SK-N-SH (cell line): ENCODE results near the gene BSPRY. TPM values are rescaled to one million over a fixed set of nuclear protein-coding genes. Genes with fewer than 3 reads are reported as not detected.
A peak's percentile ranks its signal among the peaks of the same experiment; 100 is the strongest.

Source experiments
- CTCF ChIA-PET: fragments of 300-600, 350-600 bp; formaldehyde crosslinking; extraction: SDS; loops from one replicate; lab custom pipeline; 2021; lab: Yijun Ruan, JAX
- POLR2A ChIA-PET: fragments of 350-600 bp; sonication (Branson Sonifier 250); formaldehyde crosslinking; extraction: SDS; loops from one replicate; lab custom pipeline; 2020; ENCODE audit warnings: antibody characterized with exemption, inconsistent platforms; lab: Yijun Ruan, JAX
- DNase-seq: peaks from one replicate; pipeline ENCODE4 v3.0.0; 2012
- H2AFZ ChIP-seq: fragments of 200-600 bp; sonication (generic); 2 replicates; pipeline ENCODE4 v1.8.1; 2016; ENCODE audit warnings: antibody characterized with exemption, mild to moderate bottlenecking, low read depth
- H3F3A ChIP-seq: fragments of 200-600 bp; sonication (generic); replicated peaks from 2 replicates; pipeline ENCODE3; 2016; ENCODE audit warnings: antibody characterized with exemption, mild to moderate bottlenecking; ENCODE audit not compliant: insufficient read depth
- H3K27ac ChIP-seq, 2 experiments: fragments of 200-500 bp in 1 of 2; fragments of 200-600 bp in 1 of 2; sonication (Bioruptor generic) in 1 of 2; sonication (generic), shearing (Covaris generic) in 1 of 2; 2 replicates each; pipeline versions ENCODE4 v1.5.1 to v1.6.1; 2014 to 2016; ENCODE audit warnings: low read depth in 2 of 2, inconsistent platforms in 1 of 2, low read length in 1 of 2, mild to moderate bottlenecking in 1 of 2, mixed read lengths in 1 of 2
- H3K27me3 ChIP-seq: fragments of 200-600 bp; sonication (generic), shearing (Covaris generic); 2 replicates; pipeline ENCODE4 v1.6.1; 2016; ENCODE audit warnings: mixed run types; ENCODE audit not compliant: insufficient read depth
- H3K36me3 ChIP-seq, 2 experiments: fragments of 200-500 bp in 1 of 2; fragments of 200-600 bp in 1 of 2; sonication (Bioruptor generic) in 1 of 2; sonication (generic) in 1 of 2; replicated peaks in 1 of 2; 2 replicates each; pipeline versions ENCODE3 to v1.5.1; 2014 to 2016; ENCODE audit warnings: low read length in 1 of 2, mild to moderate bottlenecking in 1 of 2; ENCODE audit not compliant: insufficient read depth in 2 of 2, control insufficient read depth in 1 of 2
- H3K4me1 ChIP-seq, 2 experiments: fragments of 200-500 bp in 1 of 2; fragments of 200-600 bp in 1 of 2; sonication (Bioruptor generic) in 1 of 2; sonication (generic), shearing (Covaris generic) in 1 of 2; 2 replicates each; pipeline versions ENCODE4 v1.5.1 to v1.6.1; 2014 to 2016; ENCODE audit warnings: low read depth in 1 of 2, low read length in 1 of 2, mixed run types in 1 of 2; ENCODE audit not compliant: insufficient read depth in 2 of 2, control insufficient read depth in 1 of 2
- H3K4me2 ChIP-seq: fragments of 200-600 bp; sonication (generic), shearing (Covaris generic); 2 replicates; pipeline ENCODE4 v1.6.1; 2017; ENCODE audit warnings: mixed run types
- H3K4me3 ChIP-seq, 2 experiments: fragments of 200-500 bp in 1 of 2; fragments of 200-600 bp in 1 of 2; sonication (Bioruptor generic) in 1 of 2; sonication (generic), shearing (Covaris generic) in 1 of 2; 2 replicates each; pipeline versions ENCODE4 v1.5.1 to v1.8.1; 2014 to 2016; ENCODE audit warnings: low read depth in 2 of 2, inconsistent platforms in 1 of 2, low read length in 1 of 2, mild to moderate bottlenecking in 1 of 2, mixed read lengths in 1 of 2, moderate library complexity in 1 of 2
- H3K79me2 ChIP-seq: fragments of 200-600 bp; sonication (generic); 2 replicates; pipeline ENCODE4 v1.8.1; 2017; ENCODE audit warnings: mild to moderate bottlenecking; ENCODE audit not compliant: insufficient read depth
- H3K9ac ChIP-seq: fragments of 200-600 bp; sonication (generic); 2 replicates; pipeline ENCODE4 v1.6.1; 2017; ENCODE audit warnings: mixed run types
- H3K9me2 ChIP-seq: fragments of 200-600 bp; sonication (generic); 2 replicates; pipeline ENCODE4 v1.6.1; 2017; ENCODE audit warnings: mixed run types
- H3K9me3 ChIP-seq: fragments of 200-600 bp; sonication (generic); 2 replicates; pipeline ENCODE4 v1.6.1; 2017; ENCODE audit warnings: mixed run types, mild to moderate bottlenecking, moderate library complexity
- H4K20me1 ChIP-seq: fragments of 200-600 bp; sonication (generic); 2 replicates; pipeline ENCODE4 v1.6.1; 2017; ENCODE audit warnings: mild to moderate bottlenecking, mixed run types; ENCODE audit not compliant: insufficient read depth
- CTCF ChIP-seq: fragments of 200-600 bp; sonication (generic); IDR thresholded peaks from 2 replicates; pipeline ENCODE4 v1.6.1; 2017; ENCODE audit warnings: antibody characterized with exemption, mild to moderate bottlenecking, moderate library complexity
- ELF1 ChIP-seq: IDR thresholded peaks from 2 replicates; pipeline ENCODE4 v1.4.0; 2012
- EP300 ChIP-seq, 2 experiments: IDR thresholded peaks; 2 replicates each; pipeline versions ENCODE4 v1.4.0 to v1.6.1; 2012; ENCODE audit warnings: borderline replicate concordance in 1 of 2, low read depth in 1 of 2, low read length in 1 of 2
- FOXJ3 ChIP-seq: sonication (generic); formaldehyde crosslinking; IDR thresholded peaks from 2 replicates; pipeline ENCODE4 v1.5.1; 2020; ENCODE audit warnings: mild to moderate bottlenecking, missing genetic modification reagents
- JUND ChIP-seq: IDR thresholded peaks from 2 replicates; pipeline ENCODE4 v1.4.0; 2012
- MXI1 ChIP-seq: IDR thresholded peaks from 2 replicates; pipeline ENCODE4 v1.6.1; 2012; ENCODE audit warnings: mild to moderate bottlenecking, low read depth, low read length, improper control_type of control experiment
- NFIC ChIP-seq: IDR thresholded peaks from 2 replicates; pipeline ENCODE4 v1.4.0; 2012; ENCODE audit warnings: borderline replicate concordance
- POLR2AphosphoS5 ChIP-seq: IDR thresholded peaks from 2 replicates; pipeline ENCODE4 v1.6.1; 2012; ENCODE audit warnings: low read depth, low read length
- RAD21 ChIP-seq: IDR thresholded peaks from 2 replicates; pipeline ENCODE4 v1.6.1; 2012; ENCODE audit warnings: mild to moderate bottlenecking, low read length
- RCOR1 ChIP-seq: fragments of 150-350 bp; IDR thresholded peaks from 2 replicates; pipeline ENCODE4 v1.6.1; 2017; ENCODE audit warnings: antibody characterized with exemption, low read length
- SIN3A ChIP-seq: IDR thresholded peaks from 2 replicates; pipeline ENCODE4 v1.6.1; 2012; ENCODE audit warnings: low read depth, mild to moderate bottlenecking, low read length, moderate library complexity, borderline replicate concordance
- USF1 ChIP-seq: IDR thresholded peaks from 2 replicates; pipeline ENCODE4 v1.4.0; 2012; ENCODE audit warnings: low read depth, borderline replicate concordance
- USF2 ChIP-seq: fragments of 150-350 bp; IDR thresholded peaks from 2 replicates; pipeline ENCODE4 v1.6.1; 2017; ENCODE audit warnings: antibody characterized with exemption, low read length, low read depth, borderline replicate concordance
- ZBTB33 ChIP-seq: IDR thresholded peaks from 2 replicates; pipeline ENCODE4 v1.4.0; 2012; ENCODE audit warnings: low read depth, borderline replicate concordance
- WGBS: methylation state at CpG from one replicate; pipeline ENCODE4 v1.1.6; 2017; ENCODE audit warnings: low lambda C conversion rate; 5-methylcytosine and 5-hydroxymethylcytosine counted together
- polyA plus RNA-seq, 3 experiments: library from polyadenylated mRNA; depleted of rRNA; stranded (reverse); fragments of >200 nt; gene quantifications; 2 replicates each; pipeline ENCODE4 v1.2.3, GENCODE V29; 2012

BSPRY gene
- polyA plus RNA-seq, 1 of the 3 experiments (the other 2 are of a cell fraction) = not detected

GRCh38 chr9:113390192-113390960, 41.0 kb downstream of the BSPRY start:
- Histone ChIP-seq H3K27ac (no peak overlapping the region), H2AFZ (no peak overlapping the region), H3K27me3 (no peaks in the 10 kb centered on the region), H3K4me3 (no peak overlapping the region), H3K36me3 (peaks cover 4 to 18% of the 10 kb centered on the region in 2 experiments), H3K9me3 (no peaks in the 10 kb centered on the region), H3F3A (no peaks in the 10 kb centered on the region), H3K4me1 (no peaks in the 10 kb centered on the region), H3K79me2 (no peaks in the 10 kb centered on the region), H4K20me1 (no peaks in the 10 kb centered on the region), H3K9me2 (no peaks in the 10 kb centered on the region), H3K4me2 (no peak overlapping the region), H3K9ac (no peak overlapping the region)
- ChIA-PET CTCF (no interaction called here), POLR2A (no interaction called here)
- DNase-seq = peak; percentile 3
- TF ChIP-seq SIN3A (no peak), ELF1 (no peak), RAD21 (no peak), CTCF (no peak), POLR2AphosphoS5 (no peak), JUND (no peak), NFIC (no peak), ZBTB33 (no peak), USF2 (no peak)
- WGBS = 96% methylated on average over 14 of the region's 17 CpGs

GRCh38 chr9:113391917-113392316, 42.6 kb downstream of the BSPRY start:
- CTCF ChIA-PET = interaction anchor here (1.0 kb wide), 2 partner anchors 9 to 83 kb away, joined by 3 to 4 read pairs; partner anchors contain the start of gene ALAD
- Histone ChIP-seq H3K4me3 (no peak overlapping the region), H3K9me3 (no peaks in the 10 kb centered on the region), H3K9me2 (no peaks in the 10 kb centered on the region), H3K27me3 (no peaks in the 10 kb centered on the region), H3K4me1 (no peaks in the 10 kb centered on the region), H3F3A (no peaks in the 10 kb centered on the region), H4K20me1 (no peaks in the 10 kb centered on the region), H3K36me3 (peaks cover 4 to 18% of the 10 kb centered on the region in 2 experiments), H3K27ac (no peak overlapping the region), H3K4me2 (no peak overlapping the region), H3K9ac (no peak overlapping the region), H3K79me2 (no peaks in the 10 kb centered on the region), H2AFZ (no peak overlapping the region)
- POLR2A ChIA-PET = no interaction called here
- DNase-seq = no peak
- TF ChIP-seq EP300 (IDR thresholded peaks at IDR 0.05; ENCODE audit: borderline replicate concordance in 1 of 2, low read depth in 1 of 2, low read length in 1 of 2) = no peak
- TF ChIP-seq ELF1 = no peak
- TF ChIP-seq FOXJ3 (CRISPR knock-in tag) = no peak
- no peak for TF ChIP-seq JUND
- no peak for TF ChIP-seq USF1
- TF ChIP-seq RCOR1 = no peak
- no peak for TF ChIP-seq MXI1
- WGBS = 95% methylated on average over 7 of the region's 7 CpGs
